Small intestine (tissue), 16 donors: ENCODE data around the gene TRAF6. TPM values are rescaled to one million over a fixed set of nuclear protein-coding genes. Genes with fewer than 3 reads are reported as not detected.
"Not testable (repeated sequence)": the region's sequence is repeated elsewhere in the genome, so short reads cannot be mapped to it uniquely, and the experiment has no call there.

Experiments used
- DNase-seq, 2 donors: peaks; one replicate each; pipeline versions ENCODE4 v3.0.0 to v3.0.0-alpha.2; 2013
- FAIRE-seq: peaks from 2 replicates; lab custom pipeline; 2012; peaks lifted over from hg19 to GRCh38; lab: Jason Lieb, UNC
- H3K27ac ChIP-seq, 3 donors: one replicate each; pipeline ENCODE4 v1.5.1; 2013; ENCODE audit warnings: low read length in 2 of 3, mild to moderate bottlenecking in 2 of 3, control low read depth in 1 of 3, inconsistent platforms in 1 of 3, low read depth in 1 of 3, moderate library complexity in 1 of 3
- H3K27me3 ChIP-seq, 3 donors: one replicate each; pipeline ENCODE4 v1.6.1; 2013; ENCODE audit warnings: low read length in 3 of 3, inconsistent platforms in 1 of 3; ENCODE audit not compliant: control insufficient read depth in 3 of 3, insufficient read depth in 3 of 3
- H3K36me3 ChIP-seq, 3 donors: one replicate each; pipeline ENCODE4 v1.6.1; 2013; ENCODE audit warnings: low read length in 3 of 3, inconsistent platforms in 1 of 3, low read depth in 1 of 3, mild to moderate bottlenecking in 1 of 3, moderate library complexity in 1 of 3; ENCODE audit not compliant: control insufficient read depth in 3 of 3, insufficient read depth in 2 of 3
- H3K4me1 ChIP-seq, 3 donors: one replicate each; pipeline ENCODE4 v1.6.1; 2013; ENCODE audit warnings: low read length in 2 of 3, inconsistent platforms in 1 of 3, low read depth in 1 of 3, mild to moderate bottlenecking in 1 of 3, moderate library complexity in 1 of 3; ENCODE audit not compliant: control insufficient read depth in 3 of 3, insufficient read depth in 2 of 3
- H3K4me3 ChIP-seq, 3 donors: one replicate each; pipeline ENCODE4 v1.5.1; 2013; ENCODE audit warnings: low read length in 3 of 3, control low read depth in 1 of 3, inconsistent platforms in 1 of 3, low read depth in 1 of 3, mild to moderate bottlenecking in 1 of 3, moderate library complexity in 1 of 3
- H3K9me3 ChIP-seq, 2 donors: one replicate each; pipeline ENCODE4 v1.6.1; 2013; ENCODE audit warnings: low read depth in 1 of 2, low read length in 1 of 2; ENCODE audit not compliant: control insufficient read depth in 2 of 2, insufficient read depth in 1 of 2
- WGBS, 3 donors: extraction: QIAGEN DNeasy Blood & Tissue Kit; methylation state at CpG; one replicate each; pipeline ENCODE4 v1.1.7; 2013; 5-methylcytosine and 5-hydroxymethylcytosine counted together
- long read RNA-seq, 10 donors: transcript quantifications; one replicate each; lab custom pipeline, GENCODE V29; 2026
- polyA plus RNA-seq, 4 donors: library from polyadenylated mRNA; stranded (reverse) in 3 of 4; unstranded in 1 of 4; fragments of 200-250 nt in 3 of 4; fragments of 120-200 nt in 1 of 4; gene quantifications; one replicate each; pipeline versions ENCODE4 v1.2.1 to v1.2.3, GENCODE V29; 2013
- donor health status: healthy with polysubstance abuse.
- donor health status: control.
- donor health status: control.
- donor health status: Bipolar disorder and iron deficiency.
- donor health status: healthy.

Gene TRAF6, protein sequence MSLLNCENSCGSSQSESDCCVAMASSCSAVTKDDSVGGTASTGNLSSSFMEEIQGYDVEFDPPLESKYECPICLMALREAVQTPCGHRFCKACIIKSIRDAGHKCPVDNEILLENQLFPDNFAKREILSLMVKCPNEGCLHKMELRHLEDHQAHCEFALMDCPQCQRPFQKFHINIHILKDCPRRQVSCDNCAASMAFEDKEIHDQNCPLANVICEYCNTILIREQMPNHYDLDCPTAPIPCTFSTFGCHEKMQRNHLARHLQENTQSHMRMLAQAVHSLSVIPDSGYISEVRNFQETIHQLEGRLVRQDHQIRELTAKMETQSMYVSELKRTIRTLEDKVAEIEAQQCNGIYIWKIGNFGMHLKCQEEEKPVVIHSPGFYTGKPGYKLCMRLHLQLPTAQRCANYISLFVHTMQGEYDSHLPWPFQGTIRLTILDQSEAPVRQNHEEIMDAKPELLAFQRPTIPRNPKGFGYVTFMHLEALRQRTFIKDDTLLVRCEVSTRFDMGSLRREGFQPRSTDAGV
- 10 to 100 TPM in 1 of 4 donors, 1 to 10 TPM in 3; 3.6 to 22.1 (median 4.6) TPM for polyA plus RNA-seq
- long read RNA-seq, donor 1, full-length matches to known transcripts, result 4 of 4 reads
- long read RNA-seq, donor 1, partial matches to known transcripts, result 0 of 4 reads
- long read RNA-seq, donor 1, other reads (novel, unspliced or antisense), result 0 of 4 reads
- long read RNA-seq, donor 2, full-length matches to known transcripts, result 2 of 2 reads
- long read RNA-seq, donor 2, partial matches to known transcripts, result 0 of 2 reads
- long read RNA-seq, donor 2, other reads (novel, unspliced or antisense), result 0 of 2 reads
- long read RNA-seq, donor 3, full-length matches to known transcripts, result 1 of 1 reads
- long read RNA-seq, donor 3, partial matches to known transcripts, result 0 of 1 reads
- long read RNA-seq, donor 3, other reads (novel, unspliced or antisense), result 0 of 1 reads
- long read RNA-seq, donor 4, result 0 reads
- long read RNA-seq, donor 5, result 0 reads
- long read RNA-seq, donor 6, full-length matches to known transcripts, result 1 of 1 reads
- long read RNA-seq, donor 6, partial matches to known transcripts, result 0 of 1 reads
- long read RNA-seq, donor 6, other reads (novel, unspliced or antisense), result 0 of 1 reads
- long read RNA-seq, donor 7, result 0 reads
- long read RNA-seq, donor 8, full-length matches to known transcripts, result 1 of 1 reads
- long read RNA-seq, donor 8, partial matches to known transcripts, result 0 of 1 reads
- long read RNA-seq, donor 8, other reads (novel, unspliced or antisense), result 0 of 1 reads
- long read RNA-seq, donor 9, result 0 reads
- long read RNA-seq, donor 10, full-length matches to known transcripts, result 3 of 3 reads
- long read RNA-seq, donor 10, partial matches to known transcripts, result 0 of 3 reads
- long read RNA-seq, donor 10, other reads (novel, unspliced or antisense), result 0 of 3 reads

DNA sequence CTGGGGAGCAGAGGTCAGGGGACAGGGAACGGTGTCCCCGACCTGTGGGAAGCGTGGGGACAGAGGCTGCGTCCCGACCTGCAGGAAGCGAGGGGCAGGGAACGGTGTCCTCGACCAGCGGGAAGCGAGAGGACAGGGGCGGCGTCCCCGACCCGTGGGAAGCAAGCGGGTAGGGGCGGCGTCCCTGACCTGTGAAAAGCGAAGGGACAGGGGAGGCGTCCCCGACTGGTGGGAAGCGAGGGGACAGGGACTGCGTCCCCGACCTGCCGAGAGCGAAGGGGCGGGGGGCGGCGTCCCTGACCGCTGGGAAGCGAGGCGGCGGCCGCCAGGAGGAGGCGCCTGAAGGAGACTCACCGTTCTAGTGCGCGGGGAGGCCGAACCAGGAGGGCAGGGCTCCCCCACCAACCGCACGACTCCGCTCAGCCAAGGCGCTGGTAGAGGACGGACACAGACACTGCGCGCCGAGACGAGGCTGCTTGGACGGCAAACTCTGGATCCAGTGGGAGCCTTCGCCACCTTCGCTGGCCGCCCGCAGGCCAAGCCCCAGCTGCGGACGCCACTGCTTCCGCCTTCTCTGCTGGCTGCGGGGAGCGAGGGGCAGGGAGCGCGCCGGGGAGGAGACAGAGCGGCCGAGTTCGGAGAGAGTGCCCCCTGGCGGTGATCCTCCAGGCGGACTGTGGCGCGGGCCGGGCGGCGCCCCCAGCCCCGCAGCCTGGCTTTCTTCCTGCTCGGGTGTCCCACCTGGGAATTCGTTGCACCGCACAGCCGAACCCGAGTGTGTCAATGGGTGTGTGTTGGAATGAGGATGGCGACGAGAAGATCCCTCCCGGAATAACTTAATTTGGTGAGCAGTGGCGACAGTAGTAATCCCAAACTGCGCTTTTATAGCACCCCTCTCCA is at the start of gene TRAF6:
Gene TRAF6 (minus strand): TSS at position 579 of the 900 bp plus-strand sequence. CDS start 8,757 bp downstream, outside the sequence.
- DNase-seq, result peak; percentile 86 to 96
- no peak for FAIRE-seq
- no peaks in the 10 kb centered on the region for H3K36me3 ChIP-seq
- WGBS, 3 donors, result 0% methylated on average over 68 to 81 of the region's 81 CpGs
- no peaks in the 10 kb centered on the region for H3K27me3 ChIP-seq
- peaks cover 0 to 26% (median 2%) of the 10 kb centered on the region in 3 donors for H3K4me1 ChIP-seq
- H3K27ac ChIP-seq, result peak within 1 kb of the TSS; percentile 77 to 93 (median 88)
- peak within 1 kb of the TSS; percentile 79 to 87 (median 80) for H3K4me3 ChIP-seq
- H3K9me3 ChIP-seq, result peaks cover 0 to 5% of the 10 kb centered on the region in 2 donors

DNA sequence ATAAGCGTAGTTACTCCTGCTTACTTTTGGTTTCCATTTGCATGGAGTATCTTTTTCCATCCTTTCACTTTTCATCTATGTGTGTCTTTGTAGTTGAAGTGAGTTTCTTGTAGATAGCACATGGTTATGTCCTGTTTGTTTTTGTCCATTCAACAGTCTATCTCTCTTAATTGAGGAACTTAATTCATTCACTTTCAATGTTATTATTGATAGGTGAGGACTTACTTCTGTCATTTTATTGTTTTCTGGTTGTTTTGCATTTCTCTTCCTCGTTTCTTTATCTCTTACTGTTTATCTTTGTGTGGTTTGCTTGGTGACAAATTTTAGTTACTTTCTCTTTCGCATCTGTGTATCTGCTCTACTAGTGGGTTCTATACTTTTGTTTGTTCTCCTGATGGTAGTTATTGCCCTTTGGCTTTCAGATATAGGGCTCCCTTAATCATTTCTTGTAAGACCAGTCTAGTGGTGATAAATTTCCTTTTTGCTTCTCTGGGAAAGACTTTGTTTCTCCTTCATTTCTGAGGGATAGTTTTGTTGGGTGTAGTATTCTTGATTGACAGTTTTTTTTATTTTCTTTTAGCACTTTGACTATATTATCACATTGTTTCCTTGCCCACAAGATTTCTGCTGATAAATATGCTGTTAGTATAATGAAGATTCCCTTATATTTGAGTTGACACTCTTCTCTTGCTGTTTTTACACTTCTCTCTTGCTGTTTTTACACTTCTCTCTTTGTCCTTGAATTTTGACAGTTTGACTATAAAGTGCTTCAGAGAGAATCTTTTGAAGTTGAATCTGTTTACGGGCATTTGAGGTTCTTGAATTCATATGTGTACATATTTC is 48.7 kb upstream of the TRAF6 start:
- no peak overlapping the region for H3K4me3 ChIP-seq
- H3K27me3 ChIP-seq, result no peaks in the 10 kb centered on the region
- FAIRE-seq (no peak), DNase-seq (peak in 1 of 2 donors; percentile 70)
- H3K9me3 ChIP-seq, result peaks cover 0 to 7% of the 10 kb centered on the region in 2 donors
- H3K36me3 ChIP-seq, result no peaks in the 10 kb centered on the region
- no peaks in the 10 kb centered on the region for H3K4me1 ChIP-seq
- WGBS, 3 donors, result 22 to 47% (median 23%) methylated on average over 4 of the region's 4 CpGs
- peak overlapping the region in 1 of 3 donors; percentile 32 for H3K27ac ChIP-seq

DNA sequence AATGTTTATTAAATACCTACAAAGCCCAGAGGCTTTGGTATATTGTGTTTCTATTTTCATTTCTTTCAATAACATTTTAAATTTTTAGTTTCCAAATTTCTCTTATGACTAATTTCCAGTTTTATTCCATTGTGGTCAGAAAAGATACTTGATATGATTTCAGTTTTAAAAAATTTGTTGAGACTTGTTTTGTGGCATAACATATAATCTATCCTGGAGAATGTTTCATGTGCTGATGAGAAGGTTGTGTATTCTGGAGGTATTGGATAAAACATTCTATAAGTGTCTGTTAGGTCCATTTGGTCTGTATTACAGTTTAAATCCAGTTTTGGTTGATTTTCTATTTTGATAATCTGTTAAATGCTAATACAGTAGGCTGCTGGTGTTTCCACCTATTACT is 47.9 kb upstream of the TRAF6 start:
- DNase-seq (no peak), FAIRE-seq (peak; percentile 30)
- Histone ChIP-seq H3K36me3 (no peaks in the 10 kb centered on the region), H3K27ac (no peak overlapping the region), H3K4me3 (no peak overlapping the region), H3K9me3 (peaks cover 0 to 7% of the 10 kb centered on the region in 2 donors), H3K4me1 (no peaks in the 10 kb centered on the region), H3K27me3 (no peaks in the 10 kb centered on the region)

DNA sequence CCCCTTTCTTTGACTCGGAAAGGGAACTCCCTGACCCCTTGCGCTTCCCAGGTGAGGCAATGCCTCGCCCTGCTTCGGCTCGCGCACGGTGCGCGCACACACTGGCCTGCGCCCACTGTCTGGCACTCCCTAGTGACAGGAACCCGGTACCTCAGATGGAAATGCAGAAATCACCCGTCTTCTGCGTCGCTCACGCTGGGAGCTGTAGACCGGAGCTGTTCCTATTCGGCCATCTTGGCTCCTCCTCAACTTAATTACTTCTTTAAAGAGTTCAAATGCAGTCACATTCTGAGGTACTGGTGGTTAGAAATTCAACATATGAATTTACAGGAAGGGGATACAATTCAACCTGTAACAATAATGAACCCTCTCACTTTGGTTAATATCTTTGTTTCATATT is 47.3 kb upstream of the TRAF6 start:
- H3K36me3 ChIP-seq, H3K27me3 ChIP-seq, DNase-seq, FAIRE-seq, H3K4me3 ChIP-seq, H3K4me1 ChIP-seq, H3K27ac ChIP-seq, H3K9me3 ChIP-seq: not testable (repeated sequence)
- WGBS, 3 donors, result 95 to 99% (median 99%) methylated on average over 14 to 15 of the region's 17 CpGs

DNA sequence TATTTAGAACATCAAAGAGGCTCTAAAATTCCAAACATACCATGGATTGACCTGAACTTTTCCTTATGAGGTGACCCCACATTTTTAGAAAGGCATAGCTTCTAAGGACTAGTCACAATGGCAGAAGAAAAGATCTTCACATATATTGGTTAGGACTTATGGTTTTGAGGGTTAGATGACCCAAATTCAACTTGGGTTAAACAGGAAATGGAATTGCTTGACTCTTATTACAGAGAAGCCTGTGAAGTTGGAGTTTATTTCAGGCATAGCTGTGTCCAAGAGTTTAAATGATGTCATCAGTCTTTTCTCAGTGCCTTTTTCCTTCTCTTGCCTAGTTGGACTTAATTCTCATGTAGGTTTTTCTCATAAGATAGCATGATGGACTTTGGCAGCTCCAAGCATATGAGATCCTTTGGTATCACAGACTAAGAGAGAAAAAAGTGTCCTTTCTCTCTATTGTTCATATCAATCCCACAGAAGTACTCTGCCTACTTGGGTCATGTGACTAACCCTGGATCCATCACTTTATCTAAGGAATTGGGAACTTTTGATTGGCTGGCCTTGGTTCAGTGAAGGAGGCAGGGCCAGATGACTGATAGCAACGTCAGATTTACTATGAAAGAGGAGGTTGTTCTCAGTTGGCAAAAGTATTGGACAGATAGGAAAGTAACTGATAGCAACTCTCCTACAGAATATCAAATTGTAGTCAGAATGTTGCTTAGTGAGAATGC is 40.5 kb upstream of the TRAF6 start:
- no peaks in the 10 kb centered on the region for H3K4me1 ChIP-seq
- DNase-seq (no peak), FAIRE-seq (no peak)
- no peaks in the 10 kb centered on the region for H3K36me3 ChIP-seq
- no peaks in the 10 kb centered on the region for H3K27me3 ChIP-seq
- no peak overlapping the region for H3K27ac ChIP-seq
- no peak overlapping the region for H3K4me3 ChIP-seq
- H3K9me3 ChIP-seq, result no peaks in the 10 kb centered on the region
- WGBS, 3 donors, result 8 to 38% (median 22%) methylated on average over 1 of the region's 1 CpG

DNA sequence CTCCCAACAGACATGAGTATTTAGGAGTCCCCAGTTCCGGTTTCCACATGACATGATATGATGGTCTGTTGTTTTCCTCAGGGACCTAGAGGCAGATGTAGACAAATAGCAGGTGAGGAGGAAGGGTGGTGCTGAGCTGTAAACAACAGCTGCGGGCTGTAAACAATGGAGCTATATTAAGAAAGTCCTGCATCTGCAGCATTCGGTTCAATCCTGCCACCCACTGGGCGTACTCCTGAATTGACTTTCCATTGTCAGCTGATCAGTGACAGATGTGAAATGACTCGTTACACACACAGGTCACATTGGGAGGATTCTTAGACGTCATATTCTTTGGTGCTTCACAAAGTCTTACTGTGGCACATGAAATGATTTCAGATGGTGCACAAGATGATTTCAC is 30.9 kb upstream of the TRAF6 start:
- DNase-seq (peak; percentile 70 to 78), FAIRE-seq (no peak)
- WGBS, 3 donors, result 3 to 18% (median 7%) methylated on average over 6 of the region's 6 CpGs
- Histone ChIP-seq H3K9me3 (no peaks in the 10 kb centered on the region), H3K4me1 (no peaks in the 10 kb centered on the region), H3K36me3 (no peaks in the 10 kb centered on the region), H3K27ac (no peak overlapping the region), H3K4me3 (no peak overlapping the region), H3K27me3 (peaks cover 0 to 2% (median 0%) of the 10 kb centered on the region in 3 donors)
